RWPE1 (cell line): ENCODE results near the gene PIAS1.

Experiments
- CTCF ChIA-PET: fragments of 350-600 bp; sonication (Branson Sonifier 250); formaldehyde crosslinking; extraction: SDS; loops from one replicate; lab custom pipeline; 2021; lab: Yijun Ruan, JAX
- POLR2A ChIA-PET: fragments of 400-600 bp; formaldehyde crosslinking; extraction: SDS; loops from one replicate; lab custom pipeline; 2020; ENCODE audit warnings: antibody characterized with exemption; ENCODE audit not compliant: low non-redundant PET; lab: Yijun Ruan, JAX
- DNase-seq: peaks from one replicate; pipeline ENCODE4 v3.0.0; 2012; ENCODE audit warnings: low spot score
- H3K27ac ChIP-seq: fragments of 450-650 bp; 2 replicates; pipeline ENCODE4 v1.5.1; 2017
- CTCF ChIP-seq: fragments of 450-650 bp; conservative IDR thresholded peaks from 2 replicates; pipeline ENCODE4 v1.5.1; 2017; ENCODE audit warnings: low read depth, mild to moderate bottlenecking

The PIAS1 gene

GRCh38 chr15:68073576-68074288, 19.6 kb downstream of the PIAS1 start:
- TF ChIP-seq CTCF, result no peak
- H3K27ac ChIP-seq, result no peak overlapping the region
- ChIA-PET POLR2A (no interaction called here), CTCF (interaction anchor here (0.5 kb wide), 1 partner anchor 10 kb away, joined by 5 read pairs; no protein-coding TSS in a partner anchor)
- no peak for DNase-seq

- no peak overlapping the region for H3K27ac ChIP-seq
- ChIA-PET POLR2A (no interaction called here), CTCF (no interaction called here)
- DNase-seq, result no peak
- TF ChIP-seq CTCF, result no peak
Observed at GRCh38 chr15:68075764-68076385, 21.8 kb downstream of the PIAS1 start.

DNA sequence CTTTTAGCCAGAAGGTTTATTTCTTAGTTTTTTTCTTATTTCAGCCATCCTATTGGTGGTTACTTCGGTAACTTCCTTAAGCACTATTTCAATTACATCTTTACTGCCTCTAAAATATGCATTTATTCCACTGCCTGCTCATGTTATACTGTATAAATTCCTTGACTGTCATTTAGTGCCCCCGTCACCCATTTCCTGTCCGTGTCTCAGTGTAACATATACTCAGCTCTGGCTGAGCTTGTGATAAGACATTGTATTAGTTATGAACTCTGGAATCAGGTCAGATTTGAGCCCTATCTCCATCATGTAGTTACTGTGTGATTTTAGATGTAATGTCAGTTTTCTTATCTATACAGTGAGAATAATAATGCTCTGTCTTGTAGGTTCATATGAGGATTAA, 24.2 kb downstream of the PIAS1 start:
- ChIA-PET CTCF (no interaction called here), POLR2A (no interaction called here)
- DNase-seq, result no peak
- TF ChIP-seq CTCF, result no peak
- no peak overlapping the region for H3K27ac ChIP-seq

- ChIA-PET CTCF (no interaction called here), POLR2A (no interaction called here)
- H3K27ac ChIP-seq, result no peak overlapping the region
- no peak for TF ChIP-seq CTCF
- no peak for DNase-seq
Observed at GRCh38 chr15:68080334-68080733, 26.2 kb downstream of the PIAS1 start.

DNA sequence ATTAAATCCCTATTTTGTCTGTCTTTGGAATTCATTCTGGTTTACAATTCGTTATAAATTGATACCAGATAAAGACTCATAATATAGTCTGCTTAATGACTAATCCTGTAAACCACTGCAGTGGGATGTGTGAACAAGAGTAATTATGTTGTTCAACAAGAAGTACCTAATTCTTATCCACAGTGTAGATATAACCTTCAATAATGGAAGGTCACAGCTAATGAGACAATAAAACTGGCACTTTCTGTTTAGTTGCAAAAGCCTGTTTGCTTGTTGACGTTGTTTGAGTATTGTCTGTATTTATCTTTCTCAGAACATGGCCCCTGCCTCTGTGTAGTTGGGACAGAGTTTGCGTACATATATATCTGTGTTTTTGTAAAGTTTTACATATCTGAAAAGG, 26.7 kb downstream of the PIAS1 start:
- ChIA-PET POLR2A (no interaction called here), CTCF (no interaction called here)
- TF ChIP-seq CTCF, result no peak
- DNase-seq, result no peak
- no peak overlapping the region for H3K27ac ChIP-seq

GRCh38 chr15:68081869-68082505, 27.9 kb downstream of the PIAS1 start:
- no peak overlapping the region for H3K27ac ChIP-seq
- ChIA-PET CTCF (interaction anchor here (0.6 kb wide), 2 partner anchors 16 to 200 kb away, joined by 3 to 6 read pairs; no protein-coding TSS in a partner anchor), POLR2A (no interaction called here)
- TF ChIP-seq CTCF, result no peak
- DNase-seq, result no peak
